ENCODE data around the gene ST6GALNAC3.

Gene ST6GALNAC3

DNA sequence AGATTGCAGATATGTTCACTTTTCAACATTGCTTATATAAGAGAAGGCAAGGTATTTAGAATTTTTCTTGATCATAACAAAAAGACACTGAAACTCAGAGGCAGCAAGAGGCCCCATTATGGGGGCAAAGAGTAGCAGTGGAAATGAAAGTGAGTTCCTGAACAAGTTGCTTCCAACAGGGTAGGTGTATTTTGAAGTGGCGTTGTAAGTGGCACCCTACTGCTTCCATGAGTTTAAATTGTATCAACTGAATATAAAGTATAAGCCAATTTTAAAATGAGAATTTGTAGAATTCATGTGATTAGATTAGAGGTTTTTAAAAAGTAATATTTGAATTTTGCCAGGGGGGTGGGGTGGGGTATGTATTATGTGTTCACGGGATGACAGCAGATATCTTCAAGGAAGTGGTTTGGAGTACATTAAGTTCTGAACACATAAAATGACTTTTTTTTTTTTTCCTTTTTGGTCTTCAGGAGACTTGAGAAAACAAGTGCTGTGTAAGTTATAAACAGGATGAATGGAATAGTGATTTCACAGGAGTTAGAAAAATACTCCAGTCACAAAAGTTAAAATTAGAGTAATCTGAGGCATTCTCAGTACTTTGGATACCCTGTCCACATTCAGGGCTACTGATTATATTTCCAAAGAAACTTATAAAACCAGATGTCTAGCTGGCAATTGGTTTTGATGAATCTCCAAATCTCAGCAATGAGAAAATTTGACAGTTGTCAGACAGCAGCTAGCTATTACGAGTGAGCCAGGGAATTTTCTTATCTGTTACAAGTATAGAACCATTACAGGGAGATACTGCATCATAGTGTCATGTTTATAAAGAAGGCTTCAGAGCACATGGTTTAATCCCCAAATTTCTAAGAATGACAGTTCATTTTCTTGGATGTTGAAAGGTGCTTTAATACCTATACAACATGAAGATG is 182.0 kb downstream of the ST6GALNAC3 start:
- DNase-seq: no peak

DNA sequence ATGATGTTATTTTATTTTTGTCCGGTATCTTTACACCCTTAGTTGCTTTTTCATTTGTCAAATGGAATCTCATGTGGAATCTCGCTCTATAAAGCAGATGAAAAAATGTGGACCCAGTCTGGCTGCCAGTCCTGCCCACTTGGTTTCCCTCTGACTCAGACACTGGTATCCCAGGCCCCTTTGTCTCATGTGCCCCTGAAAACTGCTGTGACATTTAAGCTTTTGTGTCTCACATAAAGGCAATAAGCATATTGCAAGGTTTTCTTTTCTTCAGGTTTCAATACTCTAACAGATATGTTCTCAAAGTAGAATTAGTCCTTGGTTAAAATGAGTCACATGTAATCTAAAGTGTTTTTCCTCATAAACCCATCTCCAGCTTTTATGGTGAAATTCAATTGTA is 183.3 kb downstream of the ST6GALNAC3 start:
- no peak for DNase-seq

DNA sequence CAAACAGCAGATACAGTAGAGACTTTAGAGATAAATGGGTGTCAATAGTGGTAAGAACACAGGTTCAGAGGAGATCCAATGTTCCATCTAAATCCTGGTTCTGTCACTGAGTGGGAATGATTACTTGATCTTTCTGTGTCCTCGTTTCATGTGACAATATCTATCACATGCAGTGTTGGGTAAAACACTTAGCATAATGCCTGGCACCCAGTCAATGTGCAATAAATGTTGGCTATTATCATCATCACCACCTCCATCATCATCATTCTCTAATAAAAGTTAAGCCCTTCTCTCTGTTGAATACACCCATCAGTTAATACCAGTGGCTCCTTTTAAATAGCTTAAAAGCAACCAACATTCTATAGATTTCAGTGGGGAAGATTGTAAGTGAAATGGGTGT is 184.7 kb downstream of the ST6GALNAC3 start:
- no peak for DNase-seq

GRCh38 chr1:76260279-76260678 is 185.7 kb downstream of the ST6GALNAC3 start:
- no peak for DNase-seq

- DNase-seq: no peak
Observed at GRCh38 chr1:76262601-76263000, 188.1 kb downstream of the ST6GALNAC3 start.

DNA sequence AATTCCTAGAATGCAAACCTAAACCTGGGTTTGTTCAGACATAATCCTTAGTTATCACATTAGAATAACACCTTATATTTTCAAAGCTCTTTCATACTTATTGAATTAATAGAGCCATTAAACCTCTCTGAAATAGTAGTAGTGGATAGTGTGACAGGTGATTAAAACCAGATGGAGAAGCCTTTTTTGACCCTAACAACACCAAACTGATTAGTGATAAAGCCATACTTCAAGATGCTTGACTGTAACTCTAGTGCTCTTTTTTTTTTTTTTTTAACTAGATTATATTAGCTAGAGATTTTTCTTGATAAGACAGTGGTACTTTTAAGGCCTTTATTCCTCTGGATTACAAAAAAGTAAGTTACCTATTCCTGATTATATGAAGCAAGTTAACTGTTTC is 190.1 kb downstream of the ST6GALNAC3 start:
- DNase-seq: no peak

DNA sequence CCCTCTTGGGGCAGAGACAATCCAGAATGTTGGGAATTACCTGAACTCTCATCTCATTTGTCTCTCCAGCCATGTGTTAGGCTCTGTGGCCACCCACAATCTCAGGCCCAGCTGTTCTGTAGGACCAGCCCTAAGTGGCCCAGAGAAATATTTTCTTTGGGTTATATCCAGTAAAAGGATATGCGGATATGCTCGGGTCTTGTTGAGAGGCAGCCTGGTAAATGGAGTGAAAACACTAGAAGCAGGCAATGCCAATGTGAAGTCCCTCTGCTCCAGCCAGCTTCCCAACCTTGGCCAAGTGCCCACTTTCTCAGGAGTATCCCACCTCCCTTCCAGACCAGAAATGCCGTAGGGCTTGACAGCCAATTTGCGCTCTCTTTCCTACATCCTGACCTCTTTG is 192.2 kb downstream of the ST6GALNAC3 start:
- no peak for DNase-seq

DNA sequence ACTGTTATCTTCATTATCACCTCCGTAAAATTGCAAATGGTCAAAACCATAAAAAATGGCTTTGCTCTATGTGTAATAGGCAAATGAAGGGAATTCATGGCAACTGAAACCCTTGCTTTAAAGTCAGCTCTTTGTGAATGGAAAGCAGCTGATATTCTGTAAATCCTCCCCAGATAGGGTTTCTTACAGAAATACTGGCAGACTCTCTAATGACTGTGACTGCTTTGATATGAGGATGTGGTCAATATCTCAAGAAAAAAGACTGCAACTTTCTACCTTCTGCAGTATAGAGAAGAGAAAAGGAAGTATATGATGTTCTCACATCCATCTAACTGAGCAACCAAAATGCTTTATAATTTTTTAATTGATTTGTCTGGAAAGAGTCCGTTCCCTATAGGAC is 193.1 kb downstream of the ST6GALNAC3 start:
- no peak for DNase-seq

DNA sequence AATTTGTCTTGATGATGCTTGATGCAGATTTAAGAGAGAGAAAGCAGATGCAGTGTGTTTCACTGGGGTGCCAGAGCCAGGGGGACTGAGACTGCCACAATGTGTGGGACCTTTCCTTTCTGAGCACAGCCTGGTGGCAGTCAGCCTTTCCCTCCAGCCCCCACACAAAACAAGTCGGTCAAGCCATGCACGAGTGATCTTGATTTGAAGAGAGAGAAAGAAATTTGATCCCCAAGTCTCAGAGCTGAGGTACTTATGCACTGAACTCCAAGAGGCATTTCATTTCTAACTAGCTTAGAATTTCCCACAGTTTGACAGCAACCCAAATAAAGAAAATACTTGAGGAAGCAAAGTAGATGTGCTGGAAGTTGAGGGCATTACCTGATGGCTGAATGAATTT is 193.8 kb downstream of the ST6GALNAC3 start:
- no peak for DNase-seq

GRCh38 chr1:76269155-76269554 is 194.6 kb downstream of the ST6GALNAC3 start:
- DNase-seq: no peak

GRCh38 chr1:76274302-76274701 is 199.8 kb downstream of the ST6GALNAC3 start:
- DNase-seq: no peak

DNA sequence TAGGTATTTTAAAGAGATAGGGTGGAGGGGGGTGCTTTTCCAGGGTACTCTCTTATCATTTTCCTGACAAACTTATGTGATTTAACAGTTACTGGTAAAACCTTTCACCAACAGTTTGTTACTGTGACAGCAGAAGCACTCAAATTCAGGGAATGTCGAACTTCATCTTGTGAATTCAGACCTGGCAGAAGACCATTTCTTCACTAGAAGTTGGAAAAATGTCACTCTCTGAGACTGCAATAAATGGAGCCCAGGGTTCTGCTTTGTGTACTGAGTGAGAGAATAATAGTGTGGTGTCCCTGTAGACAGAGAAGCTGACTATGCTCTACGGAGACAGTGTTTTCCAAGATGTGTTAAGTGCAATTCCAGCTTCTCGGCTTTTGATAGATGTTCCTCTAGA is 200.2 kb downstream of the ST6GALNAC3 start:
- no peak for DNase-seq

DNA sequence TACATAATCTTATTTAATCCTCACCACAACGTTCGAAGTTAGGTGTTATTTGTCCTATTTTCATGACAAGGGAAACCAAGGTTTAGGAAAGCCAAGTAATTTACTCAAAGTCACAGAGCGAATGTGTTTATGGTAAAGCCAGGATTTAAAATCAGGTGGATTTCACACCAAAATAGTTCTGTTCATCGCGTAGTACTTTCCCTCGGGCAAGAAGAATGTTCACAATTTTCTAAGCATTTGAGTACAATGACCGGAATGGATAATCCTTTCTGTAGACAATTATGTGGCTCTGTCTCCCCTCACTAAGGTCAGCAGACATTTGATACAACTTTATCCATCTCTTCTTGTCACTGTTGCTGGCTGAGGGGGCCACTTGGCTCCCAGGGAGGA is 204.2 kb downstream of the ST6GALNAC3 start:
- no peak for DNase-seq

DNA sequence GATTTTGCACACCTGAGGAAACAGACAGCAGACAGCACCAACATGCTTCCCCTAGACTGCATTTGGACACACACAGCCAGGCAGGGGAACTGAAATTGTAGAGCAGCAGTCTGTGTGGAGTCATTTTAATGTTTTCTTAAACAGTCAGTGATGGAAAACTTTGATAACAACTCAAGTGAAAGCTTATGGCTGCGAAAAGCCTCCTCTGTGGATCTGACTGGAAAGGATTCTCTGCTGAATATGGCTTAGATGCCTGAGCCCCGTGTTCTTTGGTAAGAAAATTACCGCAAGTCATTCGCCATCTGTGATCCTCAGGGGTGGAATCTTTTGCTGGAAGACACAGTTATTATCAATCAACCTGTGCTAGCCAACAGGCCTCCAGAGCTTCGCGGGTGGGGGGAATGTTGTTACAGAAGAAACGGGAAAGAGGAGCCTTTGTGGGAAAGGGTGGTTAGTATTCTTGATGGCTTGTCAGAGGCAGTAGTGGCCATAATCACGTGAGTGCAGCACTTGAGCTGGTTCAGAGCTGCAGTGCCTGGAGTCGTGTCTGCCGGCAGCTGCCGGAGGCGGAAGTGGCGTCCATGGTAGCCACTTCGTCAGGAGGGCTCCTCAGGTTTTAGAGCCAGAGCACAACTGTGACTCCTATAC is 204.7 kb downstream of the ST6GALNAC3 start:
- no peak for DNase-seq

GRCh38 chr1:76281306-76281705 is 206.8 kb downstream of the ST6GALNAC3 start:
- no peak for DNase-seq

DNA sequence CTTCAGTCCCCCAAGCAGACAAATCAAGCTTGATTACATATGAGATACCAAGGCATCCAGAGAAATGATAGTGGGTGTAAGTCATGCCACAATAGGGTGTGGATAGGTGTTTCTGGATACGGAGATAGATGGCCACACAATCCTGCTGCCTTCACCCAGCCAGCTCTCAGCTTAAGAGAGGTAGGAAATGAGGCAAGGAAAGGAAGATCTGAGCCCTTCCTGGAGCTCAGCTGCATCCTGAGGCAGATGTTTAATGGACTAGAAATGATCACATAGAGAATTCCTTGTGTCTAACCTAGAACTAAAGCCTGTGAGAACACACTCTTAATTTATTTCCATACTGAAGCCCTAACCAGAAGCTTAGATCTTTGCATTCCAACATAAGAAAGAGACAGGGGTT is 210.3 kb downstream of the ST6GALNAC3 start:
- no peak for DNase-seq

DNA sequence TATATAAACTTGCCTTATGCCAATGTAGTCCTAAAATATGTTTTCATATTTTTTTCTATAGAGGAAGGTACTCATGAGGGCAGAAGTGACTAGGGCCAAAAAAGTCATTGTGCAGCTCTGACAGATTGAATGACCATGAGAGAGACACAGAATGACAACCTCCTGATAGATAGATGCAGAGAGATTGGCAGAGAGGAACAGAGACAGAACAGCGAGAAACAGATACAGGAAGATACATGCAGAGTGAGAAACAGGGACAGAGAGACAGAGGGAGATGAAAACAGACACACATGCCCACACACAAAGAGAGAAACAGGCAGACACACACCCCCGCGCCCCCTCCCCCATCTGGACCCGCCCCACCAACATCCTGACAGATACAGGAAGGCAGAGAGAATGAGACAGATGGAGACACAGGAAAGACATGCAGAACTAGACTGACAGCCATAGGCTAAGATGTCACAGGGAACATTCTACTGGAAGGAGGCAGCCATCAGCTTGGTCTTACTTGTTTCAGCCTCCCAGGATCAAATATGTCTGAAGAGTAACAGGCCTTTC is 211.1 kb downstream of the ST6GALNAC3 start:
- peak in 1 of 4 experiments; percentile 42 for DNase-seq

DNA sequence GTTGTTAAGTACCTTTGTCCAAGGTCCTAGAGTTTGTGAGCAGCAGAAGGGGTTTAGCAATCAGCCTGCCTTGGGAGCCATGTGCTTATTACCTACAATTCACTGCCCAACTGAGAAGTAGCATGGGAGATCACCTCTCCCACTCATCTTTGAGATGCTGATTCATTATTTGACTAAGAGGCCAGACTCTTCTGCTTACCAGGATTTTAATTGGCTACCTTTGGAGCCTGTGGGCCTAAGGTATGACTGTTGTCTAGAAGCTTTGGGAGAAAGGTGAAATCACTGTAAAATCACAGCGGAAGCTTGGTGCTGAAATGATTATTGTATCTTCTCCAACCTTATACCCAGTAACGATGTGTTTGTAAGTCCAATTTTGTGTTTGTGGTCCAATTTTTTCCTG is 213.4 kb downstream of the ST6GALNAC3 start:
- no peak for DNase-seq

GRCh38 chr1:76288758-76289483 is 214.4 kb downstream of the ST6GALNAC3 start:
- no peak for DNase-seq

DNA sequence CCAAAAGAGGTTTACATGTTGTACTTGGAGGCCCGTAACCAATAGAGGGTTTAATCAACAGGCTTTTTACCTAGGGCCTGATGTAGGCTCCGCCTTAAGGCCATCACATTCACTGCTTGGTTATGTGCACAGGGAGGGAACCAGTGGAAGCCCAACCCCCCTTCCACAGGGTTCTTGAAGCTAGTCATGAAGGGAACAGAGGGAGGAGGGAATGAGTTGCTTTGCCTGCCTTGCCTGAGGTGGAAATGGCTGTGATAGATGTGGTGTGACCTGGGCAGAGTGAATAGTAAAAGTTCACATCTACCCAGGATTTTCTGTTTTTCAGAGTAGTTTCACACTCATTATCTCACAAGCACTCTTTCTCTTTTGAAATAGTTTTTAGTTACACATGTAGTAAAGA is 215.1 kb downstream of the ST6GALNAC3 start:
- DNase-seq: no peak

DNA sequence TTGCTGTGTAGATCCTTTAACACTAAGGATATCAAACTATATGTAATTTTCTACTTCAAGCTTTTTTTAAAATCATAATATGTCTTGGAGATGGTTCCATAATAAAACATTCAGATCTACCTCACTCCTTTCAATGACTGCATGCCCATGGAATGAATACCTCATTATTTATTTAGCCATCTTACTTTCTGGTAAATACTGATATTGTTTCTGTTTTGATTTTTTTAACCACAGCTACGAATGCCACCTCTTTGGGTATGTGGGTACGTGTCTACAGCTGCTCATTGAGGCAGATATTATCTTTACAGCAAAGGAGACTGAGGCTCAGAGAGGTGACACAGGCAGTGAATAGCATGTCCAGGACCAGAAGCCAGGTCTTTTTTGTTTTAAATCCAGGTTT is 215.7 kb downstream of the ST6GALNAC3 start:
- DNase-seq: no peak

- DNase-seq: no peak
Observed at GRCh38 chr1:76291191-76291590, 216.6 kb downstream of the ST6GALNAC3 start.

DNA sequence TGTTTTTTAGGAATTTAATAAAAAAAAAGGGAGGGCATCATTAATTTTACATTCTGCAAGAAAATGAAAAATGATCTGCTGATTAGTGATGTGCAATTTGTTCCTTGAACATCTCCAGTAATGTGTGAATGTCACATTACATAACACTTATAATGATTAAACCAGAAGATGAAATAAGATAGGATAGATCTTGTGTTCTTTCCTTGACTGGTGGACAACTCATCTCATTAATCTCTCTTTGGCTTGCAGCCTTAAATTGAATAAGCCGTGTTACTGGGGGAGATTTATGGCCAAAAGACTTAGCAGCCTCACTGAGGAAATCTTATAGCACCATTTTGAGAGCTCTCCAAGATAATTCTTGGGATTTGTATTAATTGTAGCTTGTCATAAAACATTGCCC is 217.2 kb downstream of the ST6GALNAC3 start:
- DNase-seq: no peak
